DMS114 treated with DMSO at 0.1 percent for 48 hours (cell line): ENCODE data around the gene HOXA2.

Experiments
- DNase-seq: peaks from one replicate; lab custom pipeline; 2025; ENCODE audit not compliant: unreplicated experiment; lab: John Stamatoyannopoulos, UW

HOXA2 gene

DNA sequence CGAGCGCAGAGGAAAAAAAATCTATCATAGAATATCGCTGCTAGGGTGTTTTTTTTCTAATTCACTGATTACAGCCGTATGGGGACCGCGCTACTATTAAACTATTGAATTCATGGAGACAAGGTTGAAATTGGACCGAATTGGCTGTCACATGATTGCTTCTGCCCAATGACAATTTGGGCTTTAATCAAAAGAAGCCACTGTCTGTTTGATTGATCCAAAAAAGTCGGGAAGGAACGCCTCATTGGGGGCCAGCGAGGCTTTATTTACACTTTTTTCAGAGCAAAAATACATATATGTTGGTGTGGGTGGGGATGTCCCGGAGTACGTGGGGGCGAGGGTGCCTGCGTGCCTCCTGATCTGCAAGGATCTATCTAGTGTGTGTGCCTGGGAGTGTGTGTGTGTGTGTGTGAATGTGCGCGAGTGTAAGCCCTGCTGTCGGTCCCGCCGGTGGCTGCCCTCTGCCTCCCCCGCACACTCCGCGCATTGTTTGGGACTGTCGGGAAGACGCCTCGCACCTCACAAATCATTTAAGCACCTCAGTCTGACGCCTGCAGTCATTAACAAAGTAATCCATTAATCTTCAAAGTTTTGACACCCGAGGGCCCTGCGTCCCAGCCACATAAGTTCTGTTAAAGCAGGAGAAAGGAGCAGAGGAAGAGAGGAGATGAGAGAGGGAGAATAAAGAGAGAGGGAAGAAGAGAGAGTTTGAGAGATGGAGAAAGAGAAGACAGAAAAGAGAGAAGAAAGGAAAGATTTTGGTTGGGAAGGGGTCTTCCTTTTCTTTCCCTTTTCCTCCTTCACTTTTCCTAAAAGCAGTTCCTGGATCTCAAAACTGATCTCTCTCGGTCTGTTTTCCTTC lies at the start of gene HOXA2:
Gene HOXA2, minus strand, starts transcription at position 103 of the 862 bp plus-strand sequence. CDS start 183 bp downstream, outside the sequence.
- no peak for DNase-seq

GRCh38 chr7:27151341-27151930 lies 49.0 kb upstream of the HOXA2 start:
- no peak for DNase-seq

GRCh38 chr7:27150568-27151340 lies 48.3 kb upstream of the HOXA2 start:
- peak; percentile 63 for DNase-seq

GRCh38 chr7:27149842-27150567 lies 47.5 kb upstream of the HOXA2 start:
- no peak for DNase-seq

GRCh38 chr7:27148756-27149641 lies 46.5 kb upstream of the HOXA2 start:
- no peak for DNase-seq

- DNase-seq: no peak
Observed at GRCh38 chr7:27148031-27148755, 45.7 kb upstream of the HOXA2 start.

DNA sequence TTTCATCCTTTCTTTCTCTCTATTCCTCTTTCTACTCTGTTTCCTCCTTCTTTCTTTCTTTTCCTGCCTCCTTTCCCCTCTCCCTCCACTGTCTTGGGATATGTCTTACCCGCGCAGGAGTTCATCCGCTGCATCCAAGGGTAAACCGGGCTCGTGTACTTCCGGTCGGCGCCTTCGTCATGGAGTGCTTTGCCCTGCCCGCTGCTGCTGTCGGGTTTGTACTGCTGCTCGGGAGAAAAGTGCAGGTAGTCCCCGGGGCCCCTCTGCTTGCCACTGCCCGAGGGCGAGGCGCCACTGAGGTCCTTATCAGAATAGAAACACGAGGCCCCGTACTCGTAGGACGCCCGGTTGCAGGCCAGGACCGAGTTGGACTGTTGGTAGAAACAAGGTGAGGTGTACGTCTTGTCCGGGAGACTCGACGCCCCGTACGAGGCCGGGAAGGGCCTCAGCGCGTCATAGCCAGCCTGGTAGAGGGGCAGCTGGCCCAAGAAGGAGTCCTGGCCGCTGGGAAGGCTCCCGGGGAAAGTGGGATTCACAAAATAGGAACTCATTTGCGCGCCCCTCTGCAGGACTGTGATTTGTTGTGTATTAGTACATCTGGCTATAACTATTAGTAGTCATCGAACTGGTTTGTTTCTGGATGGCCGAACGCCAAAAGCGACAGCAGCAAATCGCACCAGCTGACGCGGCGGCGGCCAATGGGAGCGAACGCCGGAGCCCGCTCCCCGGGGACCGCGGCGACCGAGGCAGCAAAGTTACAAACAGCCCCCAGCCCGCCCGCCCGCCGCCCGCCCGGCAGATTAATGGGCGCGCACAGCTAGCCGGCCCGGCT lies 44.9 kb upstream of the HOXA2 start, which contains the start of gene HOXA6:
Gene HOXA6, minus strand, starts transcription at position 576 of the 832 bp plus-strand sequence. Its CDS starts 25 bp downstream, at position 551.
- DNase-seq: no peak

- DNase-seq: no peak
Observed at GRCh38 chr7:27146491-27147198, 44.2 kb upstream of the HOXA2 start.

- DNase-seq: no peak
Observed at GRCh38 chr7:27145914-27146412, 43.5 kb upstream of the HOXA2 start.

DNA sequence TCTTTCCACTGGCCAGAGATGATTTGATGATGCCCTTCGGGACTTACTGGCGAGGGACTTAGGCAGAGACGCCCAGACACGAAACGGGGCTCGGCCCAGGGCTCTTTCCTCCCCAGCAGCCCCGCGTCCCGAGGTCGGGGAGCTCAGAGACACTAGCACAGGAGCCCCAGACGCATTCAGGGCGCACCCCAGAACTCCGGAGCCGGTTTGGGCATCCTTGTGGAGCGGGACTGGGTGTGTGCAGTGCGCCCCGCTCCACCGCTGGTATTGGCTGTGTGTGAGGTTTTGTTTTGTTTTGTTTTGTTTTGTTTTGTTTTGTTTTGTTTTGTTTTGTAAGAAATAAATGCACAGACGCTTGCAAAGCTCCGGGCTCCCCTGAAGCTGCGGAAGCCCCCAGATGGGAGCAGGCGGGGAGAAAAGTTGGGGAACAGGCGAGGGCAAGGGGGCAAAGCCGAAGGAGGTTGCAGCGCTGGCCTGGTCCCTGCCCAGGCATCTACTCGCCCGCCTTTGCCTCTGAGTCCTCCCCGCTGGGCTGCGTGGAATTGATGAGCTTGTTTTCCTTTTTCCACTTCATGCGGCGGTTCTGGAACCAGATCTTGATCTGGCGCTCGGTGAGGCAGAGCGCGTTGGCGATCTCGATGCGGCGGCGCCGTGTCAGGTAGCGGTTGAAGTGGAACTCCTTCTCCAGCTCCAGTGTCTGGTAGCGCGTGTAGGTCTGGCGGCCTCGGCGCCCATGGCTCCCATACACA lies 42.9 kb upstream of the HOXA2 start:
- DNase-seq: no peak

GRCh38 chr7:27144781-27145164 lies 42.3 kb upstream of the HOXA2 start:
- DNase-seq: no peak

DNA sequence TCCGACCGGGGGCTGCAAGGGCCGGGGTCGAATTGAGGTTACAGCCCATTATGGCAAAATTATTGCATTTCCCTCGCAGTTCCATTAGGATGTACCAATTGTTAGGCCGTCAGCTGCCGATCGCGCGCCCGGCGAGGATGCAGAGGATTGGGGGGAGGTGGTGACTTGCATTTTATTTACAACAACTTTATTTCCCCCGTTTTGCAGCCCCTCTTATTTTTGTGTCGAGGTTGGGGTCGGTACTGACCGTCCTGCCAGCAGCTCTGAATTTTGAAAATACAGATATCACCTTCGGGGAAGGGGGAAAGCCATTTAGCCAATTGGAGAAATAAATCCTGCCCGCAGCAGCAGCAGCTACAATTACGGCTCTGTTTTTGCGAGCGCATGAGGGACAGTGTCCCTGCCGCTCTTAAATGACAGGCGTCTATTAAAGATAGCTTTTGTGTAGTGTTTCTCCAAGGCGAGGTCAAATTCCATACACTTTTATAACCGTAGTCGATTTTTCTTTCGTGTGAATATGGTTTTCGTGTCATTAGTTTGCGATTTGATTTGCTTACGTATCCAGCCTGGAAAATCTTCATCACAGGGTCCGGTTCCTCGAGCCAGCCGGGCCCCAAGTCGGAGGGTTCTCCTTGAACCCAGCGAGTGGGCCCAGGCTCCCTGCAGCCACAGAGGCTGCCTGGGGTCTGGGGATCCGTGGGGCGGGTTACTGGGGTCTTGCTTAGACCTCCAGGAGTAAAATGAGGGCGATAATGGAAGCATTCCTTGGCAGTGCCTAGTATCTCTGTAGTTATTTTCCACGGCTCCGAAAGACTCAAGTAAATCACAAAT lies 41.7 kb upstream of the HOXA2 start:
- no peak for DNase-seq

DNA sequence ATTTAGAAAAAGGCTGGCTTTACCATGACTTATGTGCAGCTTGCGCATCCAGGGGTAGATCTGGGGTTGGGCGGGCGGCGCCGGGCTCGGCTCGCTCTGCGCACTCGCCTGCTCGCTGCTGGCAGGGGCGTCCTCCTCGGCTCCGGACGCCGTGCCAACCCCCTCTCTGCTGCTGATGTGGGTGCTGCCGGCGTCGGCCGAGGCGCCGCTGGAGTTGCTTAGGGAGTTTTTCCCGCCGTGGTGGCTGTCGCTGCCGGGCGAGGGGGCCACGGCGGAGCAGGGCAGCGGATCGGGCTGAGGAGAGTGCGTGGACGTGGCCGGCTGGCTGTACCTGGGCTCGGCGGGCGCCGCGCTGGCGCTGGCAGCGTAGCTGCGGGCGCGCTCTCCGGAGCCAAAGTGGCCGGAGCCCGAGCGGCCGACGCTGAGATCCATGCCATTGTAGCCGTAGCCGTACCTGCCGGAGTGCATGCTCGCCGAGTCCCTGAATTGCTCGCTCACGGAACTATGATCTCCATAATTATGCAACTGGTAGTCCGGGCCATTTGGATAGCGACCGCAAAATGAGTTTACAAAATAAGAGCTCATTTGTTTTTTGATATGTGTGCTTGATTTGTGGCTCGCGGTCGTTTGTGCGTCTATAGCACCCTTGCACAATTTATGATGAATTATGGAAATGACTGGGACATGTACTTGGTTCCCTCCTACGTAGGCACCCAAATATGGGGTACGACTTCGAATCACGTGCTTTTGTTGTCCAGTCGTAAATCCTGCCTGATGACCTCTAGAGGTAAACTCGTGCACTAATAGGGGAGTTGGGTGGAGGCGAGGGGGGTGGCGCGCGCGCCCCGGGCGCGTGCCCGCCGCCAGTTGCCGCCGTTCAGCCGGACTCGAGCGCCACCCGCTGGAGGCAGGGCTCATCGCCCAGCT lies 40.8 kb upstream of the HOXA2 start, which contains the start of gene HOXA5:
Gene HOXA5, minus strand, starts transcription at position 659 of the 927 bp plus-strand sequence. Its CDS starts 74 bp downstream, at position 585.
- peak; percentile 95 for DNase-seq

DNA sequence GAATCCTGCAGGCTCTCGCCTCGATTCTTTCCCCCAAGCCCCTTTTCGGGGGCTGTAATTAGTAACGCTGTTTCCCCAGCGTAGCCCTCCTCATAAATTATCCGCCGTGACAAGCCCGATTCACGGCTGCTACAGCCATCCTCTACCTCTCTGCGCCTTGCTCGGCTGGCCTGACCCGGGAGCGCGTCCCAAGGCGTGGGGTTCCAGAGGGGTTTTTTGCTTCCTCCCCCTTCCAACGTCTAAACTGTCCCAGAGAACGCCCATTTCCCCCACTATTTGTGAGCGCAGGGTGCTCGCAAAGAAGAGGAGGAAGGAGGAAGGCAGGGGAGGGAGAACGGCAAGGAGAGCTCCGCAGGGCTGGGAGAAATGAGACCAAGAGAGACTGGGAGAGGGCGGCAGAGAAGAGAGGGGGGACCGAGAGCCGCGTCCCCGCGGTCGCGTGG lies 40.1 kb upstream of the HOXA2 start:
- no peak for DNase-seq
